Natural killer cell (primary cell): ENCODE results near the gene LITAFD. TPM values are rescaled to one million over a fixed set of nuclear protein-coding genes. Genes with fewer than 3 reads are reported as not detected.

Experiments
- ATAC-seq, 3 donors: fragments of 150-1000 bp in 2 of 3; fragments of 200-7000 bp in 1 of 3; cut with Tn5 transposase; 1 replicate in 1 of 3; 2 replicates in 2 of 3; pipeline ENCODE4 v1.10.0; 2021; ENCODE audit warnings: mild to moderate bottlenecking in 2 of 3, moderate library complexity in 2 of 3
- DNase-seq, 2 donors: peaks; one replicate each; pipeline versions ENCODE4 v3.0.0 to v3.0.0-alpha.2; 2013 to 2021; ENCODE audit warnings: mixed read lengths in 1 of 2
- H3K27ac ChIP-seq: one replicate; pipeline ENCODE4 v1.5.1; 2013; ENCODE audit warnings: mild to moderate bottlenecking, low read length
- H3K27me3 ChIP-seq: one replicate; pipeline ENCODE4 v1.6.1; 2013; ENCODE audit warnings: low read length; ENCODE audit not compliant: control insufficient read depth, insufficient read depth
- H3K36me3 ChIP-seq: one replicate; pipeline ENCODE4 v1.6.1; 2013; ENCODE audit warnings: low read length; ENCODE audit not compliant: control insufficient read depth, insufficient read depth
- H3K4me1 ChIP-seq: one replicate; pipeline ENCODE4 v1.6.1; 2013; ENCODE audit warnings: low read length; ENCODE audit not compliant: control insufficient read depth, insufficient read depth
- H3K4me3 ChIP-seq: one replicate; pipeline ENCODE4 v1.5.1; 2013; ENCODE audit warnings: low read length
- H3K9me3 ChIP-seq: one replicate; pipeline ENCODE4 v1.6.1; 2013; ENCODE audit warnings: low read length; ENCODE audit not compliant: control insufficient read depth, insufficient read depth
- H3K27ac Mint-ChIP-seq, 2 donors: one replicate each; pipeline ENCODE4 v1.8.0; 2022; ENCODE audit warnings: mild to moderate bottlenecking in 2 of 2, mixed read lengths in 2 of 2, moderate library complexity in 1 of 2
- H3K27me3 Mint-ChIP-seq, 2 donors: one replicate each; pipeline ENCODE4 v1.8.0; 2022; ENCODE audit warnings: low read depth in 2 of 2, mixed read lengths in 2 of 2
- H3K36me3 Mint-ChIP-seq: one replicate; pipeline ENCODE4 v1.8.0; 2022; ENCODE audit warnings: mixed read lengths
- H3K4me1 Mint-ChIP-seq, 2 donors: one replicate each; pipeline ENCODE4 v1.8.0; 2022; ENCODE audit warnings: mixed read lengths in 2 of 2
- H3K4me3 Mint-ChIP-seq: one replicate; pipeline ENCODE4 v1.8.0; 2022; ENCODE audit warnings: mild to moderate bottlenecking, moderate library complexity, mixed read lengths
- H3K9me3 Mint-ChIP-seq, 2 donors: one replicate each; pipeline ENCODE4 v1.8.0; 2022; ENCODE audit warnings: mixed read lengths in 2 of 2
- WGBS: methylation state at CpG from one replicate; pipeline ENCODE4 v1.1.7; 2013; ENCODE audit warnings: missing lambda C conversion rate; ENCODE audit not compliant: insufficient coverage; 5-methylcytosine and 5-hydroxymethylcytosine counted together
- intact Hi-C: fragments of 100-400 bp; cut with micrococcal nuclease; formaldehyde crosslinking; loops from one replicate; pipeline ENCODE4 v1.14.2; 2022
- total RNA-seq, 4 donors: library from RNA; stranded (reverse); fragments of 120-200 nt in 1 of 4; gene quantifications; one replicate each; pipeline versions ENCODE4 v1.2.3 to v1.2.4, GENCODE V29; 2013 to 2022
- TF ChIP-seq, protein P1 (sequence below): fragments of 200-600 bp; IDR thresholded peaks from one replicate; pipeline ENCODE4 v1.8.0; 2022; ENCODE audit warnings: antibody characterized with exemption

The LITAFD gene
- total RNA-seq, 3 donors from 2014 or later (not counting 1 experiment from before 2014, with no cell fraction given) = 0.21 to 1.1 (median 0.29) TPM

DNA sequence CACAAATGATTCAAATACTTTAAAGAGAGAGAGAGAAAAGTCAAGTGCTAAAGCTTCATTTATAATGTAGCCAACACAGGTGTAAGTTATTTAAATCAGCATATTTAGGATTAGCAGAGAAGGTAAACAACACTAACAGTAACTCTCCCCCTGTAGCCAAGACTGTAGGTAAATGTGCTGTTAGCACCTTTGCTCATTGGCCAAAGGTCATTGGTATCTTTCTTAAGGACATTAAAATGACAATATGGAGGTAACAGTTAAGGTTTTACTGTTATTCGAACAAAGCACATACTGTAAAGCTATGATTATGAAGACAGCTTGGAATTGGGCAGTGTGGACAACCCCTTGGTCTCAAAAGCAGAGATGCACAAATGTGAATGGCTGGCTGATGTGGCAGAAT lies 28.7 kb downstream of the LITAFD start:
- peaks cover 10% of the 10 kb centered on the region for H3K36me3 Mint-ChIP-seq
- H3K27me3 Mint-ChIP-seq = no peaks in the 10 kb centered on the region
- ATAC-seq (no peak), DNase-seq (no peak)
- TF ChIP-seq, protein P1, sequence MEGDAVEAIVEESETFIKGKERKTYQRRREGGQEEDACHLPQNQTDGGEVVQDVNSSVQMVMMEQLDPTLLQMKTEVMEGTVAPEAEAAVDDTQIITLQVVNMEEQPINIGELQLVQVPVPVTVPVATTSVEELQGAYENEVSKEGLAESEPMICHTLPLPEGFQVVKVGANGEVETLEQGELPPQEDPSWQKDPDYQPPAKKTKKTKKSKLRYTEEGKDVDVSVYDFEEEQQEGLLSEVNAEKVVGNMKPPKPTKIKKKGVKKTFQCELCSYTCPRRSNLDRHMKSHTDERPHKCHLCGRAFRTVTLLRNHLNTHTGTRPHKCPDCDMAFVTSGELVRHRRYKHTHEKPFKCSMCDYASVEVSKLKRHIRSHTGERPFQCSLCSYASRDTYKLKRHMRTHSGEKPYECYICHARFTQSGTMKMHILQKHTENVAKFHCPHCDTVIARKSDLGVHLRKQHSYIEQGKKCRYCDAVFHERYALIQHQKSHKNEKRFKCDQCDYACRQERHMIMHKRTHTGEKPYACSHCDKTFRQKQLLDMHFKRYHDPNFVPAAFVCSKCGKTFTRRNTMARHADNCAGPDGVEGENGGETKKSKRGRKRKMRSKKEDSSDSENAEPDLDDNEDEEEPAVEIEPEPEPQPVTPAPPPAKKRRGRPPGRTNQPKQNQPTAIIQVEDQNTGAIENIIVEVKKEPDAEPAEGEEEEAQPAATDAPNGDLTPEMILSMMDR = no peak
- Histone ChIP-seq H3K36me3 (peaks cover 68% of the 10 kb centered on the region), H3K27me3 (no peaks in the 10 kb centered on the region), H3K9me3 (no peaks in the 10 kb centered on the region), H3K4me3 (no peak overlapping the region), H3K4me1 (peaks cover 9% of the 10 kb centered on the region), H3K27ac (no peak overlapping the region)
- WGBS = 100% methylated on average over 1 of the region's 1 CpG
- H3K4me3 Mint-ChIP-seq = no peak overlapping the region
- H3K4me1 Mint-ChIP-seq = peaks cover 33 to 48% of the 10 kb centered on the region in 2 donors
- intact Hi-C loops = loop anchor here (10.0 kb wide), 1 partner anchor 54 kb away; the partner anchor contains the start of gene USP7
- no peaks in the 10 kb centered on the region for H3K9me3 Mint-ChIP-seq
- peak overlapping the region in 1 of 2 donors; percentile 5 for H3K27ac Mint-ChIP-seq

DNA sequence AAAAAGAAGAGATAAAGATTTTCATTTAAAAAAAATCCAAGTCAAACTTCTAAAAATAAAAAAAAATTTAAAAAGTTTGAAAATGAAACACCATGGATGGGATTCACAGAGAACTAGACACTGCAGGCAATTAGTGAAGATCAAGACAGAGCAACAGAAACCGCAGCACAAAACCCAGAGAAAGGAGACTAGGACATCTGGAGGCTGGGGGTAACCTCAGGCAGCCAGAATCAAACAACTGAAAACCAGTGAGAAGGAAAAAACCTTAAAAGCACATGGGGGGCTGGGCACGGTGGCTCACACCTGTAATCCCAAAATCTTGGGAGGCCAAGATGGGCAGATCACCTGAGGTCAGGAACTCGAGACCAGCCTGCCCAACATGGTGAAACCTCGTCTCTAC lies 30.6 kb downstream of the LITAFD start:
- DNase-seq = no peak
- H3K27me3 ChIP-seq = no peaks in the 10 kb centered on the region
- intact Hi-C loops = loop anchor here (10.0 kb wide), 1 partner anchor 52 kb away; the partner anchor contains the start of gene USP7
- TF ChIP-seq, protein P1 = no peak
- peaks cover 39 to 48% of the 10 kb centered on the region in 2 donors for H3K4me1 Mint-ChIP-seq
- peaks cover 11% of the 10 kb centered on the region for H3K36me3 Mint-ChIP-seq
- H3K27ac ChIP-seq = no peak overlapping the region
- no peak overlapping the region for H3K4me3 ChIP-seq
- no peak overlapping the region for H3K4me3 Mint-ChIP-seq
- H3K36me3 ChIP-seq = peaks cover 69% of the 10 kb centered on the region
- ATAC-seq = no peak
- no peaks in the 10 kb centered on the region for H3K27me3 Mint-ChIP-seq
- H3K9me3 ChIP-seq = no peaks in the 10 kb centered on the region
- peak overlapping the region in 1 of 2 donors; percentile 12 for H3K27ac Mint-ChIP-seq
- 91% methylated on average over 4 of the region's 4 CpGs for WGBS
- H3K9me3 Mint-ChIP-seq = no peaks in the 10 kb centered on the region
- peaks cover 9% of the 10 kb centered on the region for H3K4me1 ChIP-seq

DNA sequence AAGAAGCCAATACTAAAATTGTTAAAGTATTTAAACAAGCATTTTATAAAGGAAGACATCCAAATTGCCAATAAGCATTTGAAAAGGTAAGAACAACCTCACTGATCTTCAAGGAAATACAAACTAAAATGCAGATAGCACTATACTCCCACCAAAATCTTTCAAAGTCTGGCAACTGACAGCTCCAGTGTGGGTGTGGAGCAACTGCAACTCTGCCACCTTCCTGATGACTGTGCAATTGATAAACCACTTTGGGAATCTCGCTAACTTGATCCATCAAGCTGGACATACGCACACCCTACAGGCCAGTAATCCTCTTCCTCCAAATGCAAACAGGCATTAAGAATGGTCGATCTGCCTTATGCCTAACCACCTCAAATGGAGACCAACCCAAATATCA lies 31.9 kb downstream of the LITAFD start:
- Histone ChIP-seq H3K27me3 (no peaks in the 10 kb centered on the region), H3K4me3 (no peak overlapping the region), H3K27ac (no peak overlapping the region), H3K36me3 (peaks cover 67% of the 10 kb centered on the region), H3K9me3 (no peaks in the 10 kb centered on the region), H3K4me1 (peaks cover 9% of the 10 kb centered on the region)
- ATAC-seq = no peak
- WGBS = 98% methylated on average over 3 of the region's 3 CpGs
- DNase-seq = no peak
- Mint-ChIP-seq H3K4me3 (peak overlapping the region; percentile 47), H3K27me3 (no peaks in the 10 kb centered on the region), H3K27ac (peak overlapping the region; percentile 64 to 72), H3K36me3 (peaks cover 11% of the 10 kb centered on the region), H3K9me3 (no peaks in the 10 kb centered on the region), H3K4me1 (peaks cover 41 to 42% of the 10 kb centered on the region in 2 donors)
- TF ChIP-seq, protein P1 = no peak
- intact Hi-C loops = loop anchor here (10.0 kb wide), 1 partner anchor 51 kb away; the partner anchor contains the start of gene USP7
